HT1080 (cell line): ENCODE results near the gene XRCC1. TPM values are rescaled to one million over a fixed set of nuclear protein-coding genes. Genes with fewer than 3 reads are reported as not detected.
"Not testable (repeated sequence)": the region's sequence is repeated elsewhere in the genome, so short reads cannot be mapped to it uniquely, and the experiment has no call there.

Source experiments
- DNase-seq: peaks from one replicate; pipeline ENCODE4 v3.0.0-alpha.2; 2015; ENCODE audit warnings: low read depth
- total RNA-seq: library from RNA; depleted of rRNA; stranded (reverse); fragments of >200 nt; shearing (Covaris generic); gene quantifications from 2 replicates; pipeline ENCODE4 v1.2.3, GENCODE V29; 2014

Gene XRCC1
- total RNA-seq, 1 experiment from 2014 or later = 32.5 TPM

- DNase-seq = no peak
Measured at GRCh38 chr19:43575955-43576878, 890 bp upstream of the XRCC1 start.

GRCh38 chr19:43574424-43575155 lies 737 bp downstream of the XRCC1 start:
- peak; percentile 91 for DNase-seq

DNA sequence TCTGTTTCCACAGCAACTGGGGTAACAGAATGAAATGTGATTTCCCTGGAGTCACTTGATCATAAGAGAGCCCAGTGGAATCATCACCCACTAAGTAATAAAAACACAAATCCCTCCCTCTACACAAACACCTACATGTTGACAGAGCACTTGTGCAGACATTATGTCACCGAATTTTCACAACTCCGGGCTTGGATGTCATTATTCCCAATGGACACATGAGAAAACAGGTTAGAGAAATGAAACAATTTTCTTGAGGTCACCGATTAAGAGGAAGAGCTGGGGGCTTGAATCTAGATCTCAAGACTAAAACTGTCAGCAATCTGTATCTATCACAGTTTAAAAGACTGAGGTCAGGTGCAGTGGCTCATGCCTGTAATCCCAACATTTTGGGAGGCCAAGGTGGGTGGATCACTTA lies 3.1 kb downstream of the XRCC1 start:
- no peak for DNase-seq

GRCh38 chr19:43570174-43570791 lies 5.0 kb downstream of the XRCC1 start:
- no peak for DNase-seq

- DNase-seq = no peak
Measured at GRCh38 chr19:43569657-43570056, 5.7 kb downstream of the XRCC1 start.

- no peak for DNase-seq
Measured at GRCh38 chr19:43564800-43565199, 10.5 kb downstream of the XRCC1 start.

- no peak for DNase-seq
Measured at GRCh38 chr19:43563816-43564457, 11.4 kb downstream of the XRCC1 start.

DNA sequence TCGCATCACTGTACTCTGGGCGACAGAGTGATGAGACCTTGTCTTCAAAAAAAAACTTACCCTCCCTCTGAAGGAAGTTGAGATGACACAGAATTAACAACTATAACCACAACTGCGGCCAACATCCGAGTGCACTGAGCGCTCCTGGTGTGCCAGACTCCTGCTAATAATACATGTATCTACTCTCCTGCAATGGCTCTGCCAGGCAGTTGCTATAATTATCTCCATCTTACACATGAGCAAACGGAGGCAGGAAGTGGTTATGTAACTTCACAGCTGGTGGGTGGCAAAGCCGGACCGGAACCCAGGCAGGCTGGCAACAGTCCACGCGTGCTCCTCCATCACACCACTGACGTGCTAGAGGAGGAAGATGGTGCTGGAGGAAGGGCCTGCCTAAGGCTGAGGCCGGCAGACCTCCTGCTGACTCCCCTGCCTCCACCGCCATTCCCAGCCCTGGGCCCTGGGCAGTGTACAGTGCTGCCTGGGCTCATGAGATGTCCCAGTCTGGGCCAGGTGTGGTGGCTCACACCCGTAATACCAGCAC lies 12.6 kb downstream of the XRCC1 start:
- peak; percentile 100 for DNase-seq

GRCh38 chr19:43562226-43562697 lies 13.1 kb downstream of the XRCC1 start:
- DNase-seq = no peak

DNA sequence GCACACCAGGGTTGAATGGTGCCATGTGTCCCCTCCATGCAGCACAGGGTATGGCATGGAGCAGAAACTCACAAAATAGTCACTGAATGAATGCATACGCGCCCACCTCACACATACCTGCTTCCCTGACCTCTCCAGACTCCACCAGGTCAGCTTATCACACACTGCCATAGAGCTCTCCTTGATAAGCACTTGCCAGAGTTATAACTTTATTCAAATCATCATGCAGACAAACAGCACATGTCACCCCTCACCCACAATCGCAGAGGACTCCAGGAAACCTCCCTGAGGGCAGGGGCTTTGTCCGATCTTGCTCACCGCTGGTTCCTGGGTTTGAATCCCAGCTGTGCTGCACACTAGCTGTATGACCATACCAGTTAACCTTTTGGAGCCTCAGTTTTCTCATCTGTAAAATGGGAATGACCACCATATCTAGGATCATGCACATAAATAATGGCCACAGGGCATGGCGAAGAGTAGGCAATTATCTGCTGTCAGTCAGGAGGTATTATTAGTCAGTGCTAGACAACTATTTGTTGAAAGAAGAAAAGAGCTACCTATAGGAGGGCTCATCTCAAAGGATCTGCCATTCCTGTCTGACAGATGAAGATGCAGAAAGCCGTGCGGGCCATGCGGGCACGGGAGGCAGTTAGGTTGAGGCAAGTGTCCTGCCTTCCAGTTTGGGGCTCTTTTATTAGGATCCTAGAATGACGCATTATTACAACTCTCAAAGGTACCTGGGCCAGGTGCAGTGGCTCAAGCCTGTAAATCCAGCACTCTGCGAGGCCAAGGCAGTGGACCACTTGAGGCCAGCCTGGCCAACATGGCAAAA lies 14.0 kb downstream of the XRCC1 start:
- no peak for DNase-seq

GRCh38 chr19:43560687-43561086 lies 14.6 kb downstream of the XRCC1 start:
- peak; percentile 34 for DNase-seq

DNA sequence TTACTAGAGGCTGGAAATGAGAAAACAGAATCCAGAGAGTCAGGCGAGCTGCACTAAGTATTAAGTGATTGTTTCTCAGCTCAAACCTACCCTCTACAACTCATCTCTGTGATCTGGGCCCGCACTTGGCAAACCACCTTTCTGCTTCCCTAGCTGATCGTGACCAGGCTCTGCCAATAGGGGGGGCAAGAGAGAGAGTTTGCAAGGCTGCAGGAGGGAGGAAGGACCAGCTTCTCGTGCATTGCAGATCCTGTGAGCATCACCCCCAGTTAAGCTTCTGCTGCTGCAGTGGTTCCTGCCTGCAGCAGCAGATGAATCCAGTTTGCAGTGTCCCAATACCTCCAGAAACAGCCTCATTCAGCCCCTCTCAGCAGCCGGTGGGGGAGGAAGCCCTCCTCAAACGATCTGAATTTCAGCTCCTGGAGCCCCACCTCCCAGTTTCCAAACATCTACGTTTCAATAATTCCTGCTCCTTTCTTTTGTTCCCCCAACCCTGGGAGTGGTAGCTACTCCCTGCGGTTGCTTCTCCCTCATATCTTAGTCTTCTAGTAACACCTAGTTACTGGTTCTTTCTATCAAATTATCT lies 20.0 kb downstream of the XRCC1 start:
- DNase-seq = peak; percentile 53

- no peak for DNase-seq
Measured at GRCh38 chr19:43554317-43554895, 20.9 kb downstream of the XRCC1 start.

GRCh38 chr19:43553656-43554055 lies 21.7 kb downstream of the XRCC1 start:
- DNase-seq = no peak

- DNase-seq = no peak
Measured at GRCh38 chr19:43552616-43553015, 22.7 kb downstream of the XRCC1 start.

DNA sequence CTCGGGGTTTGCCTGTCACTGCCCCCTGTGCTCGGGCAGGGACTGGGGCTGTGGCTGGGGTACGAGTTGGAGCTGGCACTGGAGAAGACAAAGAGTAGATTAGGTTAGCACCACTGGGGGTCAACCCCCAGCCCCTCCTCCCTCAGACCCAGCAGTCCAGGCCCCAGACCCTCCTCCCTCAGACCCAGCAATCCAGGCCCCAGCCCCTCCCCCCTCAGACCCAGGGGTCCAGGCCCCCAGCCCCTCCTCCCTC lies 23.2 kb downstream of the XRCC1 start:
- no peak for DNase-seq

GRCh38 chr19:43551399-43552197 lies 23.7 kb downstream of the XRCC1 start:
- DNase-seq = no peak

GRCh38 chr19:43548706-43549105 lies 26.6 kb downstream of the XRCC1 start:
- DNase-seq = no peak

DNA sequence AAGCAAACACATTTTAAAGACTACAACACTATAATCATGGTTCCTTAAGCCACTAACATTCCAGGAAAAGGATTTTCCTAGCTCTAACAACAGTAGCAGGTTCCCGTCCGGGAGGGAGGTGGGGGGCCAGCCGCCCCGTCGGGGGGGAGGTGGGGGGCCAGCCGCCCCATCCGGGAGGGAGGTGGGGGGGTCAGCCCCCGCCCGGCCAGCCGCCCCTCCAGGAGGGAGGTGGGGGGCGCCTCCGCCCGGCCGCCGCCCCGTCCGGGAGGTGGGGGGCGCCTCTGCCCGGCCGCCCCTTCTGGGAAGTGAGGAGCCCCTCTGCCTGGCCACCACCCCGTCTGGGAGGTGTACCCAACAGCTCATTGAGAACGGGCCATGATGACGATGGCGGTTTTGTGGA lies 27.4 kb downstream of the XRCC1 start:
- not testable (repeated sequence) for DNase-seq
